H1 (cell line): Measurements from ENCODE around the gene CENPX. TPM values are rescaled to one million over a fixed set of nuclear protein-coding genes. Genes with fewer than 3 reads are reported as not detected.

Experiments used
- BRCA1 ChIP-seq: IDR thresholded peaks from 2 replicates; pipeline ENCODE4 v1.6.1; 2012; ENCODE audit warnings: low read depth, low read length, improper control_type of control experiment
- CHD7 ChIP-seq: fragments of 300-600 bp; sonication (generic); IDR thresholded peaks from 2 replicates; pipeline ENCODE4 v1.7.1; 2012; ENCODE audit warnings: low read length, moderate library complexity, mild to moderate bottlenecking, inconsistent platforms; ENCODE audit not compliant: insufficient replicate concordance
- GABPA ChIP-seq: IDR thresholded peaks from 2 replicates; pipeline ENCODE4 v1.6.1; 2011; ENCODE audit warnings: mild to moderate bottlenecking, low read length, moderate library complexity, borderline replicate concordance; ENCODE audit not compliant: insufficient read depth
- JUN ChIP-seq: IDR thresholded peaks from 2 replicates; pipeline ENCODE4 v1.6.1; 2011; ENCODE audit warnings: low read depth, mild to moderate bottlenecking, improper control_type of control experiment, low read length
- JUND ChIP-seq: IDR thresholded peaks from 2 replicates; pipeline ENCODE4 v1.6.1; 2011; ENCODE audit warnings: mild to moderate bottlenecking, improper control_type of control experiment, low read length
- polyA plus RNA-seq, 7 experiments: library from polyadenylated mRNA; depleted of rRNA in 3 of 7; stranded (reverse) in 5 of 7; unstranded in 2 of 7; fragments of >200 nt in 5 of 7; fragments of 200-250 nt in 2 of 7; gene quantifications; 1 replicate in 5 of 7; 2 replicates in 1 of 7; 4 replicates in 1 of 7; pipeline versions ENCODE4 v1.2.1 to v1.2.3, GENCODE V29; 2011 to 2013; ENCODE audit warnings: missing spikeins in 2 of 7, mixed read lengths in 2 of 7
- total RNA-seq: library from RNA; stranded (reverse); fragmentation: NEBNext Ultra II Directional; extraction: Animal tissue kit (Norgen Biotek cat#: 25700); gene quantifications from 2 replicates; pipeline ENCODE4 v1.2.1, GENCODE V29; 2021
- TF ChIP-seq, protein P1 (sequence below): IDR thresholded peaks from 2 replicates; pipeline ENCODE4 v1.6.1; 2012; ENCODE audit warnings: low read length, inconsistent platforms

CENPX gene
- total and polyA plus RNA-seq, 2 of the 8 experiments (the other 6 are each of a cell fraction or from before 2014, with no cell fraction given) = 116 to 122 TPM

DNA sequence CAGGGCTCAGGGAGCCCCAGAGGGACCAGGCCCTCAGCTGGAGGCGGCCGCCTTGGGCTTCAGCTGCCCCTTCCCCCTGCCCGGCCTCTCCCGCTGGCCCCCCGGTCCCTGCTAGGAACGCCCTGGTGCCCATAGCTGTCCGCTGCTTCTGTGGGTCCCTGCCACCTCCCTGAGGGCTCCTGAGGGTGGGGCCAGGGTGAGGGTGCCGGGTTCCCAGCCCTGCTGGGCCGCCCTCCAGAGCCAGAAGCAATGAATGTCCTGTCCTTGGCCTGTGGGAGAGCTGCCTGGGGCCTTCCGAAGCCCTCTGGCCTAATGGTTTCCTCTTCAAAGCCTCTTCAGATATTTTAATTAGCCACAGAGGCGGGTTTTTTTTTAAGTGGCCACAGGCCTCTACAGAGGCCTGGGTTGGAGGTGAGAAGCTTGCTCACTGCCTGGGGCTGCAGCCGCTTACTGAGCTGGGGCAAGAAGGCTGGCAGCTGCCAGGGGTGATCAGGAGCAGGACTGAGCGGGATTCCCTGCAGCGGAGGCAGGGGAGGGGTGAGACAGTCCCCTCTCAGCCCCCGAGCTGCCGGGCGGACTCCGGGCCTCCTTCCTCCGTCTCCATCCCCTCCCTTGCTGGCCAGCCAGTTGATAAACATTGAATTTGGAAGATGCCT is 9.9 kb downstream of the CENPX start (continued):
- TF ChIP-seq CHD7 (no peak), JUND (no peak), JUN (no peak), GABPA (no peak), BRCA1 (no peak)
- TF ChIP-seq, protein P1, sequence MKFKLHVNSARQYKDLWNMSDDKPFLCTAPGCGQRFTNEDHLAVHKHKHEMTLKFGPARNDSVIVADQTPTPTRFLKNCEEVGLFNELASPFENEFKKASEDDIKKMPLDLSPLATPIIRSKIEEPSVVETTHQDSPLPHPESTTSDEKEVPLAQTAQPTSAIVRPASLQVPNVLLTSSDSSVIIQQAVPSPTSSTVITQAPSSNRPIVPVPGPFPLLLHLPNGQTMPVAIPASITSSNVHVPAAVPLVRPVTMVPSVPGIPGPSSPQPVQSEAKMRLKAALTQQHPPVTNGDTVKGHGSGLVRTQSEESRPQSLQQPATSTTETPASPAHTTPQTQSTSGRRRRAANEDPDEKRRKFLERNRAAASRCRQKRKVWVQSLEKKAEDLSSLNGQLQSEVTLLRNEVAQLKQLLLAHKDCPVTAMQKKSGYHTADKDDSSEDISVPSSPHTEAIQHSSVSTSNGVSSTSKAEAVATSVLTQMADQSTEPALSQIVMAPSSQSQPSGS = no peak
